Stimulated activated naive CD4-positive, alpha-beta T cell treated with Interleukin-2 at 50 U/mL for 16 hours (primary cell): ENCODE data around the gene KANSL1.
"Not testable (repeated sequence)": the region's sequence is repeated elsewhere in the genome, so short reads cannot be mapped to it uniquely, and the experiment has no call there.

Source experiments
- DNase-seq: peaks from one replicate; lab custom pipeline; 2025; lab: John Stamatoyannopoulos, UW

Gene KANSL1

DNA sequence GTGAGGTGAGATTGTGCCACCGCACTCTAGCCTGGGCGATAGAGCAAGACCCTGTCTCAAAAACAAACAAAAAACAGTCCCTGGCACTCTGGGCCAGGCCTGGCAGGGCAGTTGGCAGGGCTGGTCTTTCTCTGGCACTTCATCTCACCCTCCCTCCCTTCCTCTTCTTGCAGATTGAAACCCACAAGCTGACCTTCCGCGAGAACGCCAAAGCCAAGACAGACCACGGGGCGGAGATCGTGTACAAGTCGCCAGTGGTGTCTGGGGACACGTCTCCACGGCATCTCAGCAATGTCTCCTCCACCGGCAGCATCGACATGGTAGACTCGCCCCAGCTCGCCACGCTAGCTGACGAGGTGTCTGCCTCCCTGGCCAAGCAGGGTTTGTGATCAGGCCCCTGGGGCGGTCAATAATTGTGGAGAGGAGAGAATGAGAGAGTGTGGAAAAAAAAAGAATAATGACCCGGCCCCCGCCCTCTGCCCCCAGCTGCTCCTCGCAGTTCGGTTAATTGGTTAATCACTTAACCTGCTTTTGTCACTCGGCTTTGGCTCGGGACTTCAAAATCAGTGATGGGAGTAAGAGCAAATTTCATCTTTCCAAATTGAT, 169.3 kb downstream of the KANSL1 start:
- no peak for DNase-seq

DNA sequence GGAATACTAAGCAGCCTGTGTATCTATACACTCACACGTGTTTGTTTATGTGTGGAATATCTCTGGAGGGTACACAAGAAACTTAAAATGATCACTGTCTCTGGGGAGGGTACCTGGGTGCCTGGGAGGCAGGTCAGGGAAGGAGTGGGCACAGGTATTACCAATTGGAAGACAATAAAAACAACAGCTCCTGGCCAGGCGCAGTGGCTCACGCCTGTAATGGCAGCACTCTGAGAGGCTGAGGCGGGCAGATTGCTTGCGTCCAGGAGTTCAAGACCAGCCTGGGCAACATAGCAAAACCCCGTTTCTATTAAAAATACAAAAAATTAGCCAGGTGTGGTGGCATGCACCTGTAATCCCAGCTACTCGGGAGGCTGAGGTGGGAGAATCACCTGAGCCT, 169.9 kb downstream of the KANSL1 start:
- DNase-seq, result not testable (repeated sequence)

DNA sequence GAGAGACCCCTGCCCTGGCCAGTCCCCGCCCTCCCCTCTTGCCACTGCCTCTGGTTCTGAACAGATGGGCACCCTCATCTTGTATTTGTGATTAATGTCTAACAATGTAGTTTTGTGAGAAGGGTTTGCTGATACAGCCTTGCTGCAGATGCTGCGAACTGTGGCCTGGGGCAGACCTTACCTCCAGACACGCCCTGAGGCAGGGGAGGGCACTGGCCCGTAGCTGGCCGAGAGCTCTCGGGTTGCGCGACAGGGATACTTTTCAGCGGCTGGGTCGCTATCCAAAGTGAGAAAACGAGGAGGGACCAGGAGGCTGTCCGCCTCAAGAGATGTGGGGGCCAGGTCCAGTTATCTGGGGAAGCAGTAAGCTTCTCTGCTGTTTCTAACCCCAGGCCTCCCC, 172.2 kb downstream of the KANSL1 start:
- no peak for DNase-seq

DNA sequence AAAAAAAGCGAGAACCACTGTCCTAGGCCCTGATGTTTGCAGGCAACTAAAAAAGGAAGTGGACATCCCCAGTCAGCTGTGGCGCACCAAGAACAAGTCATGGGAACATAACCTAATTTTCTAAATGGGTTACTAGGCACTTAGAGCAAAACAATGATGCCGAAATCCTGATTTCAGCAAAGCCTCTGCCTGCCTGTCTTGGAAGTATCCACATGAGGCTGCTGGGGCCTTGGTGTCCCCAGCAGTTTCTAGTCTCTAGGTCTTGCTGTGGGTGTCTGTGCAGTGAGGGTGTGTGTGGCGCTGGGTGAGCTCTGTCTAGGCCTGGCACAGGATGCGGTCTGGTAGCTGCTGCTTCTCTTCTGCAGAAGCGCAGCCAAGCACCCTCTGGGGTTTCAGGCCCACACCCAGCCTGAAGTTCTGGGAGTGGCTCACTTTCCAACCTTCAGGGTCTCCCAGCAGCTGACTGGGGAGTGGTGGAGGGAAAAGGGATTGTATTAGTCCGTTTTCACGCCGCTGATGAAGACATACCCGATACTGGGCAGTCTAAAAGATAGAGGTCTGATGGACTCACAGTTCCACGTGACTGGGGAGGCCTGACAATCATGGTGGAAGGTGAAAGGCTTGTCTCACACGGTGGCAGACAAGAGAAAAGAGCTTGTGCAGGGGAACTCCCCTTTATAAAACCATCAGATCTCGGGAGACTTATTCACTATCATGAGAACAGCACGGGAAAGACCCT, 173.0 kb downstream of the KANSL1 start:
- peak; percentile 55 for DNase-seq

DNA sequence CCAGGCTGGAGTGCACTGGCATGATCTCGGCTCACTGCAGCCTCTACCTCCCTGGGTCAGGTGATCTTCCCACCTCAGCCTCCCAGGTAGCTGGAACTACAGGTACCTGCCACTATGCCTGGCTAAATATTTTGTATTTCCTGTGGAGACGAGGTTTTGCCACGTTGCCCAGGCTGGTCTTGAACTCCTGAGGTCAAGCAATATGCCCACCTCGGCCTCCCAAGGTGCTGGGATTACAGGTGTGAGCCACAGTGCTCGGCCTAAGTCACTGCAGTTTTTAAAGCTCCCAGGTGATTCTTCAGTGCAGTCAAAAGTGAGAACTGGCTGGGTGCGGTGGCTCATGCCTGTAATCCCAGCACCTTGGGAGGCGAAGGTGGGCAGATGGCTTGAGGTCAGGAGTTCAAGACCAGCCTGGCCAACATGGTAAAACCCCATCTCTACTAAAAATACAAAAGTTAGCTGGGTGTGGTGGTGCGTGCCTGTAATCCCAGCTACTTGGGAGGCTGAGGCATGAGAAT, 173.8 kb downstream of the KANSL1 start:
- DNase-seq, result not testable (repeated sequence)

DNA sequence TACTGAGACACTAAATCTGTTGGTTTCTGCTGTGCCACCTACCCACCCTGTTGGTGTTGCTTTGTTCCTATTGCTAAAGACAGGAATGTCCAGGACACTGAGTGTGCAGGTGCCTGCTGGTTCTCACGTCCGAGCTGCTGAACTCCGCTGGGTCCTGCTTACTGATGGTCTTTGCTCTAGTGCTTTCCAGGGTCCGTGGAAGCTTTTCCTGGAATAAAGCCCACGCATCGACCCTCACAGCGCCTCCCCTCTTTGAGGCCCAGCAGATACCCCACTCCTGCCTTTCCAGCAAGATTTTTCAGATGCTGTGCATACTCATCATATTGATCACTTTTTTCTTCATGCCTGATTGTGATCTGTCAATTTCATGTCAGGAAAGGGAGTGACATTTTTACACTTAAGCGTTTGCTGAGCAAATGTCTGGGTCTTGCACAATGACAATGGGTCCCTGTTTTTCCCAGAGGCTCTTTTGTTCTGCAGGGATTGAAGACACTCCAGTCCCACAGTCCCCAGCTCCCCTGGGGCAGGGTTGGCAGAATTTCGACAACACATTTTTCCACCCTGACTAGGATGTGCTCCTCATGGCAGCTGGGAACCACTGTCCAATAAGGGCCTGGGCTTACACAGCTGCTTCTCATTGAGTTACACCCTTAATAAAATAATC, 179.6 kb downstream of the KANSL1 start:
- DNase-seq, result no peak

DNA sequence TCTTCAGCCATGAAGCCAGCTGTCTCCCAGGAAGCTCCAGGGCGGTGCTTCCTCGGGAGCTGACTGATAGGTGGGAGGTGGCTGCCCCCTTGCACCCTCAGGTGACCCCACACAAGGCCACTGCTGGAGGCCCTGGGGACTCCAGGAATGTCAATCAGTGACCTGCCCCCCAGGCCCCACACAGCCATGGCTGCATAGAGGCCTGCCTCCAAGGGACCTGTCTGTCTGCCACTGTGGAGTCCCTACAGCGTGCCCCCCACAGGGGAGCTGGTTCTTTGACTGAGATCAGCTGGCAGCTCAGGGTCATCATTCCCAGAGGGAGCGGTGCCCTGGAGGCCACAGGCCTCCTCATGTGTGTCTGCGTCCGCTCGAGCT, 180.1 kb downstream of the KANSL1 start:
- DNase-seq, result no peak

DNA sequence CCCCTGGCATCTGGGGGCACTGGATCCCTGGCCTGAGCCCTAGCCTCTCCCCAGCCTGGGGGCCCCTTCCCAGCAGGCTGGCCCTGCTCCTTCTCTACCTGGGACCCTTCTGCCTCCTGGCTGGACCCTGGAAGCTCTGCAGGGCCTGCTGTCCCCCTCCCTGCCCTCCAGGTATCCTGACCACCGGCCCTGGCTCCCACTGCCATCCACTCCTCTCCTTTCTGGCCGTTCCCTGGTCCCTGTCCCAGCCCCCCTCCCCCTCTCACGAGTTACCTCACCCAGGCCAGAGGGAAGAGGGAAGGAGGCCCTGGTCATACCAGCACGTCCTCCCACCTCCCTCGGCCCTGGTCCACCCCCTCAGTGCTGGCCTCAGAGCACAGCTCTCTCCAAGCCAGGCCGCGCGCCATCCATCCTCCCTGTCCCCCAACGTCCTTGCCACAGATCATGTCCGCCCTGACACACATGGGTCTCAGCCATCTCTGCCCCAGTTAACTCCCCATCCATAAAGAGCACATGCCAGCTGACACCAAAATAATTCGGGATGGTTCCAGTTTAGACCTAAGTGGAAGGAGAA, 180.6 kb downstream of the KANSL1 start:
- DNase-seq, result no peak

DNA sequence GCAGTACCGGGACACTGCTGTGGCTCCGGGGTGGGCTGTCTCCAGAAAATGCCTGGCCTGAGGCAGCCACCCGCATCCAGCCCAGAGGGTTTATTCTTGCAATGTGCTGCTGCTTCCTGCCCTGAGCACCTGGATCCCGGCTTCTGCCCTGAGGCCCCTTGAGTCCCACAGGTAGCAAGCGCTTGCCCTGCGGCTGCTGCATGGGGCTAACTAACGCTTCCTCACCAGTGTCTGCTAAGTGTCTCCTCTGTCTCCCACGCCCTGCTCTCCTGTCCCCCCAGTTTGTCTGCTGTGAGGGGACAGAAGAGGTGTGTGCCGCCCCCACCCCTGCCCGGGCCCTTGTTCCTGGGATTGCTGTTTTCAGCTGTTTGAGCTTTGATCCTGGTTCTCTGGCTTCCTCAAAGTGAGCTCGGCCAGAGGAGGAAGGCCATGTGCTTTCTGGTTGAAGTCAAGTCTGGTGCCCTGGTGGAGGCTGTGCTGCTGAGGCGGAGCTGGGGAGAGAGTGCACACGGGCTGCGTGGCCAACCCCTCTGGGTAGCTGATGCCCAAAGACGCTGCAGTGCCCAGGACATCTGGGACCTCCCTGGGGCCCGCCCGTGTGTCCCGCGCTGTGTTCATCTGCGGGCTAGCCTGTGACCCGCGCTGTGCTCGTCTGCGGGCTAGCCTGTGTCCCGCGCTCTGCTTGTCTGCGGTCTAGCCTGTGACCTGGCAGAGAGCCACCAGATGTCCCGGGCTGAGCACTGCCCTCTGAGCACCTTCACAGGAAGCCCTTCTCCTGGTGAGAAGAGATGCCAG, 181.3 kb downstream of the KANSL1 start:
- DNase-seq, result no peak

DNA sequence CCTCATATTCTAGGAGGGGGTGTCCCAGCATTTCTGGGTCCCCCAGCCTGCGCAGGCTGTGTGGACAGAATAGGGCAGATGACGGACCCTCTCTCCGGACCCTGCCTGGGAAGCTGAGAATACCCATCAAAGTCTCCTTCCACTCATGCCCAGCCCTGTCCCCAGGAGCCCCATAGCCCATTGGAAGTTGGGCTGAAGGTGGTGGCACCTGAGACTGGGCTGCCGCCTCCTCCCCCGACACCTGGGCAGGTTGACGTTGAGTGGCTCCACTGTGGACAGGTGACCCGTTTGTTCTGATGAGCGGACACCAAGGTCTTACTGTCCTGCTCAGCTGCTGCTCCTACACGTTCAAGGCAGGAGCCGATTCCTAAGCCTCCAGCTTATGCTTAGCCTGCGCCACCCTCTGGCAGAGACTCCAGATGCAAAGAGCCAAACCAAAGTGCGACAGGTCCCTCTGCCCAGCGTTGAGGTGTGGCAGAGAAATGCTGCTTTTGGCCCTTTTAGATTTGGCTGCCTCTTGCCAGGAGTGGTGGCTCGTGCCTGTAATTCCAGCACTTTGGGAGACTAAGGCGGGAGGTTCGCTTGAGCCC, 182.5 kb downstream of the KANSL1 start:
- DNase-seq, result no peak

DNA sequence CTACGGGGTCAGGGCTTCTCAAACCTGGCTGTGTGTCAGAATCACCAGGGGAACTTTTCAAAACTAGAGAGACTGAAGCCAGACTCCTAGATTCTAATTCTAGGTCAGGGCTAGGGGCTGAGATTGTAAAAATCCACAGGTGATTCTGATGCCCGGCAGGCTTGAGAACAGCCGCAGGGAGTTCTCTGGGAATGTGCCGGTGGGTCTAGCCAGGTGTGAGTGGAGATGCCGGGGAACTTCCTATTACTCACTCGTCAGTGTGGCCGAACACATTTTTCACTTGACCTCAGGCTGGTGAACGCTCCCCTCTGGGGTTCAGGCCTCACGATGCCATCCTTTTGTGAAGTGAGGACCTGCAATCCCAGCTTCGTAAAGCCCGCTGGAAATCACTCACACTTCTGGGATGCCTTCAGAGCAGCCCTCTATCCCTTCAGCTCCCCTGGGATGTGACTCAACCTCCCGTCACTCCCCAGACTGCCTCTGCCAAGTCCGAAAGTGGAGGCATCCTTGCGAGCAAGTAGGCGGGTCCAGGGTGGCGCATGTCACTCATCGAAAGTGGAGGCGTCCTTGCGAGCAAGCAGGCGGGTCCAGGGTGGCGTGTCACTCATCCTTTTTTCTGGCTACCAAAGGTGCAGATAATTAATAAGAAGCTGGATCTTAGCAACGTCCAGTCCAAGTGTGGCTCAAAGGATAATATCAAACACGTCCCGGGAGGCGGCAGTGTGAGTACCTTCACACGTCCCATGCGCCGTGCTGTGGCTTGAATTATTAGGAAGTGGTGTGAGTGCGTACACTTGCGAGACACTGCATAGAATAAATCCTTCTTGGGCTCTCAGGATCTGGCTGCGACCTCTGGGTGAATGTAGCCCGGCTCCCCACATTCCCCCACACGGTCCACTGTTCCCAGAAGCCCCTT, 183.3 kb downstream of the KANSL1 start:
- DNase-seq, result no peak

DNA sequence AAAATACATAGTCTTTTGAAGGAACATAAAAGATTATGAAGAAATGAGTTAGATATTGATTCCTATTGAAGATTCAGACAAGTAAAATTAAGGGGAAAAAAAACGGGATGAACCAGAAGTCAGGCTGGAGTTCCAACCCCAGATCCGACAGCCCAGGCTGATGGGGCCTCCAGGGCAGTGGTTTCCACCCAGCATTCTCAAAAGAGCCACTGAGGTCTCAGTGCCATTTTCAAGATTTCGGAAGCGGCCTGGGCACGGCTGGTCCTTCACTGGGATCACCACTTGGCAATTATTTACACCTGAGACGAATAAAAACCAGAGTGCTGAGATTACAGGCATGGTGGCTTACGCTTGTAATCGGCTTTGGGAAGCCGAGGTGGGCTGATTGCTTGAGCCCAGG, 184.6 kb downstream of the KANSL1 start:
- DNase-seq, result no peak

DNA sequence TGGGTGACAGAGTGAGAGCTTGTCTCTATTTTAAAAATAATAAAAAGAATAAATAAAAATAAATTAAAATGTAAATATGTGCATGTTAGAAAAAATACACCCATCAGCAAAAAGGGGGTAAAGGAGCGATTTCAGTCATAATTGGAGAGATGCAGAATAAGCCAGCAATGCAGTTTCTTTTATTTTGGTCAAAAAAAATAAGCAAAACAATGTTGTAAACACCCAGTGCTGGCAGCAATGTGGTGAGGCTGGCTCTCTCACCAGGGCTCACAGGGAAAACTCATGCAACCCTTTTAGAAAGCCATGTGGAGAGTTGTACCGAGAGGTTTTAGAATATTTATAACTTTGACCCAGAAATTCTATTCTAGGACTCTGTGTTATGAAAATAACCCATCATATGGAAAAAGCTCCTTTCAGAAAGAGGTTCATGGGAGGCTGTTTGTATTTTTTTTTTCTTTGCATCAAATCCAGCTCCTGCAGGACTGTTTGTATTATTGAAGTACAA, 185.7 kb downstream of the KANSL1 start:
- no peak for DNase-seq

DNA sequence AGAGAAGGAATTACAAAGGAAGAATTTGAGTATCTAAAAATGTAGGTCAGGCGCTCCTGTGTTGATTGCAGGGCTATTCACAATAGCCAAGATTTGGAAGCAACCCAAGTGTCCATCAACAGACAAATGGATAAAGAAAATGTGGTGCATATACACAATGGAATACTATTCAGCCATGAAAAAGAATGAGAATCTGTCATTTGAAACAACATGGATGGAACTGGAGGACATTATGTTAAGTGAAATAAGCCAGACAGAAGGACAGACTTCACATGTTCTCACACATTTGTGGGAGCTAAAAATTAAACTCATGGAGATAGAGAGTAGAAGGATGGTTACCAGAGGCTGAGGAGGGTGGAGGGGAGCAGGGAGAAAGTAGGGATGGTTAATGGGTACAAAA, 187.1 kb downstream of the KANSL1 start:
- DNase-seq, result not testable (repeated sequence)

DNA sequence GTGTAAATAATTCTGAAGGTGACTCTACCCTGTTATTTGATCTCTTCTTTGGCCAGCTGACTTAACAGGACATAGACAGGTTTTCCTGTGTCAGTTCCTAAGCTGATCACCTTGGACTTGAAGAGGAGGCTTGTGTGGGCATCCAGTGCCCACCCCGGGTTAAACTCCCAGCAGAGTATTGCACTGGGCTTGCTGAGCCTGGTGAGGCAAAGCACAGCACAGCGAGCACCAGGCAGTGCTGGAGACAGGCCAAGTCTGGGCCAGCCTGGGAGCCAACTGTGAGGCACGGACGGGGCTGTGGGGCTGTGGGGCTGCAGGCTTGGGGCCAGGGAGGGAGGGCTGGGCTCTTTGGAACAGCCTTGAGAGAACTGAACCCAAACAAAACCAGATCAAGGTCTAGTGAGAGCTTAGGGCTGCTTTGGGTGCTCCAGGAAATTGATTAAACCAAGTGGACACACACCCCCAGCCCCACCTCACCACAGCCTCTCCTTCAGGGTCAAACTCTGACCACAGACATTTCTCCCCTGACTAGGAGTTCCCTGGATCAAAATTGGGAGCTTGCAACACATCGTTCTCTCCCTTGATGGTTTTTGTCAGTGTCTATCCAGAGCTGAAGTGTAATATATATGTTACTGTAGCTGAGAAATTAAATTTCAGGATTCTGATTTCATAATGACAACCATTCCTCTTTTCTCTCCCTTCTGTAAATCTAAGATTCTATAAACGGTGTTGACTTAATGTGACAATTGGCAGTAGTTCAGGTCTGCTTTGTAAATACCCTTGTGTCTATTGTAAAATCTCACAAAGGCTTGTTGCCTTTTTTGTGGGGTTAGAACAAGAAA, 189.1 kb downstream of the KANSL1 start:
- no peak for DNase-seq

DNA sequence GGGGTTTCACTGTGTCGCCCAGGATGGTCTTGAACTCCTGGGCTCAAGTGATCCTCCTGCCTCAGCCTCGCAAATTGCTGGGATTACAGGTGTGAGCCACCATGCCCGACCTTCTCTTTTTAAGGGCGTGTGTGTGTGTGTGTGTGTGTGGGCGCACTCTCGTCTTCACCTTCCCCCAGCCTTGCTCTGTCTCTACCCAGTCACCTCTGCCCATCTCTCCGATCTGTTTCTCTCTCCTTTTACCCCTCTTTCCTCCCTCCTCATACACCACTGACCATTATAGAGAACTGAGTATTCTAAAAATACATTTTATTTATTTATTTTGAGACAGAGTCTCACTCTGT, 190.3 kb downstream of the KANSL1 start:
- no peak for DNase-seq

DNA sequence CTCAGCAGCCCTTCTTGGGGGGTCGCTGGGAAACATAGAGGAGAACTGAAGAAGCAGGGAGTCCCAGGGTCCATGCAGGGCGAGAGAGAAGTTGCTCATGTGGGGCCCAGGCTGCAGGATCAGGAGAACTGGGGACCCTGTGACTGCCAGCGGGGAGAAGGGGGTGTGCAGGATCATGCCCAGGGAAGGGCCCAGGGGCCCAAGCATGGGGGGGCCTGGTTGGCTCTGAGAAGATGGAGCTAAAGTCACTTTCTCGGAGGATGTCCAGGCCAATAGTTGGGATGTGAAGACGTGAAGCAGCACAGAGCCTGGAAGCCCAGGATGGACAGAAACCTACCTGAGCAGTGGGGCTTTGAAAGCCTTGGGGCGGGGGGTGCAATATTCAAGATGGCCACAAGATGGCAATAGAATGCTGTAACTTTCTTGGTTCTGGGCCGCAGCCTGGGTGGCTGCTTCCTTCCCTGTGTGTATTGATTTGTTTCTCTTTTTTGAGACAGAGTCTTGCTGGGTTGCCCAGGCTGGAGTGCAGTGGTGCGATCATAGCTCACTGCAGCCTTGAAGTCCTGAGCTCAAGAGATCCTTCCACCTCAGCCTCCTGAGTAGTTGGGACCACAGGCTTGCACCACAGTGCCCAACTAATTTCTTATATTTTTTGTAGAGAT, 190.8 kb downstream of the KANSL1 start:
- DNase-seq, result peak; percentile 44

DNA sequence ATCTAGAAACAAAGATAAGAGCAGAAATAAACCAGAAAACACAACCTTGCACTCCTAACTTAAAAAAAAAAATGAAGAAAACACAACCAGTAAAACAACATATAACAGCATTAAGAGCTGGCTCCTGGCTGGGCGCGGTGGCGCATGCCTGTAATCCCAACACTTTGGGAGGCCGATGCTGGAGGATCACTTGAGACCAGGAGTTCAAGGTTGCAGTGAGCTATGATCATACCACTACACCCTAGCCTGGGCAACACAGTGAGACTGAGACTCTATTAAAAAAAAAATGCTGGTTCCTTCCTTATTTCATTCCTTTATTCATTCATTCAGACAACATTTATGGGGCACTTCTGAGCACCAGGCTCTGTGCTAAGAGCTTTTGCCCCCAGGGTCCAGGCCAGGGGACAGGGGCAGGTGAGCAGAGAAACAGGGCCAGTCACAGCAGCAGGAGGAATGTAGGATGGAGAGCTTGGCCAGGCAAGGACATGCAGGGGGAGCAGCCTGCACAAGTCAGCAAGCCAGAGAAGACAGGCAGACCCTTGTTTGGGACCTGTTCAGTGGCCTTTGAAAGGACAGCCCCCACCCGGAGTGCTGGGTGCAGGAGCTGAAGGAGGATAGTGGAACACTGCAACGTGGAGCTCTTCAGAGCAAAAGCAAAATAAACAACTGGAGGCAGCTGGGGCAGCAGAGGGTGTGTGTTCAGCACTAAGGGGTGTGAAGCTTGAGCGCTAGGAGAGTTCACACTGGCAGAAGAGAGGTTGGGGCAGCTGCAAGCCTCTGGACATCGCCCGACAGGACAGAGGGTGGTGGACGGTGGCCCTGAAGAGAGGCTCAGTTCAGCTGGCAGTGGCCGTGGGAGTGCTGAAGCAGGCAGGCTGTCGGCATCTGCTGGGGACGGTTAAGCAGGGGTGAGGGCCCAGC, 191.6 kb downstream of the KANSL1 start:
- no peak for DNase-seq
